GM12801 (cell line): ENCODE data around the gene DNAH1.

ENCODE experiments used
- TF ChIP-seq, protein P1 (sequence below): IDR thresholded peaks from one replicate; pipeline ENCODE4 v1.5.1; 2011; ENCODE audit warnings: control low read depth; ENCODE audit not compliant: insufficient read length; ENCODE audit errors: extremely low read depth

DNAH1 gene

DNA sequence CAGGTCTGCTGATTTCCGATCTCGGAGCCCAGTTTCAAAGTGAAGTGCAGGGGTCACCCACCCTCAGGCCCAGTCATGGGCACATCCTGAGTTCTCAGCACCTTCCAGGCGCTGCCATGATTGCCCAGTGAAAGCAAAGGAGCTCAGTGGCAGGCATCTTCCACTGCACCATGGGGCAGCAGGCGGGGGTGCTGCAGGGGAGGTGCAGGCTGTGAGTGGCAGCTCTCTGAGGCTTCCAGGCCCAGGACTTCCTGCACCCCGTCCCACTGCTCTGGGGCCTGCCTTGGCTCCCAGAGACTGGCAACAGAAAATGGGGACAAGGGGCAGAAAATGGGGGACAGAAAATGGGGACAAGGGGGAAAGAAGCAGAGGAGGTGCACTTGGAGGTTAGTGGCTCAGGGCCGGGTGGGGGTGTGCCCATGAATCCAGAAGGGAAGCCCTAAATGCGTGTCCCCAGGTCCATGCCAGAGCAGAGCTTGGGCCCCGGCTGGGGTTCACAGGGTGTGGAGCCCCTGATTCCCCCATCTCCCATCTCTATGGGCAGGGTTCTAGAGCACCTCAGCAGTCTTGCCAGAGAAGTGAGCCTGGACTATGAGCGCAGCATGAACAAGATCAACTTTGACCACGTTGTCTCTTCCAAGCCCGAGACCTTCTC lies 28.0 kb downstream of the DNAH1 start:
- TF ChIP-seq, protein P1, sequence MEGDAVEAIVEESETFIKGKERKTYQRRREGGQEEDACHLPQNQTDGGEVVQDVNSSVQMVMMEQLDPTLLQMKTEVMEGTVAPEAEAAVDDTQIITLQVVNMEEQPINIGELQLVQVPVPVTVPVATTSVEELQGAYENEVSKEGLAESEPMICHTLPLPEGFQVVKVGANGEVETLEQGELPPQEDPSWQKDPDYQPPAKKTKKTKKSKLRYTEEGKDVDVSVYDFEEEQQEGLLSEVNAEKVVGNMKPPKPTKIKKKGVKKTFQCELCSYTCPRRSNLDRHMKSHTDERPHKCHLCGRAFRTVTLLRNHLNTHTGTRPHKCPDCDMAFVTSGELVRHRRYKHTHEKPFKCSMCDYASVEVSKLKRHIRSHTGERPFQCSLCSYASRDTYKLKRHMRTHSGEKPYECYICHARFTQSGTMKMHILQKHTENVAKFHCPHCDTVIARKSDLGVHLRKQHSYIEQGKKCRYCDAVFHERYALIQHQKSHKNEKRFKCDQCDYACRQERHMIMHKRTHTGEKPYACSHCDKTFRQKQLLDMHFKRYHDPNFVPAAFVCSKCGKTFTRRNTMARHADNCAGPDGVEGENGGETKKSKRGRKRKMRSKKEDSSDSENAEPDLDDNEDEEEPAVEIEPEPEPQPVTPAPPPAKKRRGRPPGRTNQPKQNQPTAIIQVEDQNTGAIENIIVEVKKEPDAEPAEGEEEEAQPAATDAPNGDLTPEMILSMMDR, result no peak

DNA sequence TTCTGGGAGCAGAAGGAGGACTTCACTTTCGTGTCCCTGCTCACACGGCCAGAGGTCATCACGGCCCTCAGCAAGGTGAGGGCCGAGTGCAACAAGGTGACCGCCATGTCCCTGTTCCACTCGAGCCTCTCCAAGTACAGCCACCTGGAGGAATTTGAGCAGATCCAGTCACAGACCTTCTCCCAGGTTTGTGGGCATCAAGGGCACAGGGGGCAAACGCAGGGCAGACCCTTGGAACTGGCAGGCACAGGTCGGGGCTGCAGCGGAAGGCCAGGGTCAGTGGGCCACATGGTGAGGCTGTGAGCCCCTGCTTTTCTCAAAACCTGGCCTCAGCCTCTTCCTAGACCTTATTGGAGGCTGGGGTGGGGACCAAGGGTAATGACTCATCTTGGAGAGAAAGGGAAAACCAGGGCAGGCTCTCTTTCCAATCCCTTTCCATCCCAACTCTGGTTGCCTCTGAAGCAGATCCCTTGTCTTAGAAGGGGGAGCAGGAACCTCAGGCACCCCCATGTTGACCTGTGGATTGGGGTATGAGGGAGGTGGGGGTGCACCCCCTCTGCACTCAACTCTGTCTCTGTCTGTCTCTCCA lies 29.5 kb downstream of the DNAH1 start:
- TF ChIP-seq, protein P1, result no peak

DNA sequence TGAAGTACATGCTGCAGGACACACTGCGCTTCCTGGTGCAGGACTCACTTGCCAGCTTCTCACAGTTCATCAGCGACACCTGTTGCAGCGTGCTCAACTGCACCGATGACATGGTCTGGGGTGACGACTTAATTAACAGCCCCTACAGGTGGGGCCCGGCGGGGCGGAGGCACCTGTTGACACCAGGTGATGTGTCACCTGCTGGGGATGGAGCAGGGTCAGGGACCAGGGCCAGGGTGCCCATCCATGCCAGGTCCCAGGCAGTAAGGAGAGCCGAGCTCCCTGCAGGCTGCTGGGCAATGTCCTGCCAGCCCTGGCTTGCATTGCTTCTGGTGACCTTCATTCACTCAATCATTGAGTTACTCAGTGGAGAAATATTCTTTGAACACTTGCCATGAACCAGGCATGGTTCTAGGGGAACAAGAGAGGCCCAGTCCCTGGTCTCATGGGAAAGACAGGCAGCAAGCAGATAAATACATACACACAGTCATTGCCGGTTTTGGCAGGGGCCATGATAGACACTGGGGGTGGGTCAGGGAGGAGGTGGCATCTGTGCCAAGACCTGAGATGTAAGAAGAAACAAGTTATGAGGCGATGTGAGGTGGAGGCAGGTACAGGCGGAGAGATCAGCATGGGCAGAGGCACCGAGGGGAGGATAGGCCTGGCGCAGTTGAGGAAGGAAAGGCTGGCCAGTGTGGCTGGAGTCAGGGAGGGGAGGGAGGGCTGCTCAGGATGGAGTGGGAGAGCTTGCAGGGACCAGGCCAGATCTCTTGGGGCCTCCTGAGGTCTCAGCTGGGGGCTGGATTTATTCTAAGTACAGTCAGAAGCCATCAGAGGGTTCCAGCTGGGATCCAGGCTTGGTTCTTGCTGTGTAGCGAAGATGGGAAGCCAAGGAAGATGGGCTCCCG lies 30.8 kb downstream of the DNAH1 start:
- TF ChIP-seq, protein P1, result no peak

DNA sequence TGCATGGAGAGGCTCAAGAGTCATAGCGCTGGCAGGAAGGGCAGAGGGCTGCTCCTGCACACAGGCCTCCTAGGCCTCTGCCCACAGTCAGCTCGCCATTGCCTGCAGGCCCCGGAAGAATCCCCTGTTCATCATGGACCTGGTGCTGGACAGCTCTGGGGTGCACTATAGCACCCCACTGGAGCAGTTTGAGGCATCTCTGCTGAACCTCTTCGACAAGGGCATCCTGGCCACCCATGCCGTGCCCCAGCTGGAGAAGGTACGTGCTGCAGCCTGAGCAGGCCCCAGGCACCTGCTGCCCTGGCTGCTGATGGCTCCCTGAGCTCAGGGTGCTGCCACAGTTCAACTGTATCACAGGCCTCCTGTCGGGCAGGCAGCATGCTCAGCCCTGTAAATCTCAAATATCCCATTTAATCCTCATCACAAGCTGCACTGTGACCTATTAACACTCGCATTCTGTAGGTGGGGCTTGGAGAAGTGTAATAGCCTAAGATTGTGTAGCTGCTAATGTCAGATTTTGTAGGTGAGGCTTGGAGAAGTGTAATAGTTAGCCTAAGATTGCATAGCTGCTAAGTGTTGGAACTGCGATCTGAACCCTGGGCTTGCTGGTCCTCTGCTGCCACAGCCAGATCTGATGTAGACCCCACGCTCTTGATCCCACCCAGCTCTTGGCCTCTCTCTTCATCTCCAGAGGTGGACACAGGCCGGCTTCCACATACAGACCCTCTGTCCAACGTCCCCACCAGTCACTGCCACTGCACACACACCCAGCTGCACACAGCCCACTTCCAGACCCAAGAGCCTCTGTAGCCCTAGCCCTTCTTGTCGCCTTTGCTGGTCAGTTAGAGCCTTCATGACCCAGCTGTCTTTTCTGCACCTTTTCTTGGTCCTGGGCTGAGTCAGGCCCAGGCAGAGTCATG lies 31.9 kb downstream of the DNAH1 start:
- TF ChIP-seq, protein P1, result no peak

DNA sequence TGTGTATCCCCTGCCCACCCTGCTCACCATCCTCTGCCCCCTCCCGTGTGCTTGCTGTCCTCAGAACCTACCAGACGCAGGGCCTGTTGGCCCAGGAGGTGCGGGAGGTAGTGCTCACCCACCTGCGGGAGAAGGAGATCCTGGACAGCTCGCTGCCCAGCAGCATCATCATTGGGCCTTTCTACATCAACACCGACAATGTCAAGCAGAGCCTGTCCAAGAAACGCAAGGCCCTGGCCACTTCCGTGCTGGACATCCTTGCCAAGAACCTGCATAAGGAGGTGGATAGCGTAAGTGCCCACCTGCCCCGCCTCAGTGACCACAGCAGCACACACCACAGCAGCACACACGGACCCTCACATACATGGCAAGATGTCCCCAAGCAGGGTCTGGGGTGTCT lies 33.0 kb downstream of the DNAH1 start:
- TF ChIP-seq, protein P1, result no peak

DNA sequence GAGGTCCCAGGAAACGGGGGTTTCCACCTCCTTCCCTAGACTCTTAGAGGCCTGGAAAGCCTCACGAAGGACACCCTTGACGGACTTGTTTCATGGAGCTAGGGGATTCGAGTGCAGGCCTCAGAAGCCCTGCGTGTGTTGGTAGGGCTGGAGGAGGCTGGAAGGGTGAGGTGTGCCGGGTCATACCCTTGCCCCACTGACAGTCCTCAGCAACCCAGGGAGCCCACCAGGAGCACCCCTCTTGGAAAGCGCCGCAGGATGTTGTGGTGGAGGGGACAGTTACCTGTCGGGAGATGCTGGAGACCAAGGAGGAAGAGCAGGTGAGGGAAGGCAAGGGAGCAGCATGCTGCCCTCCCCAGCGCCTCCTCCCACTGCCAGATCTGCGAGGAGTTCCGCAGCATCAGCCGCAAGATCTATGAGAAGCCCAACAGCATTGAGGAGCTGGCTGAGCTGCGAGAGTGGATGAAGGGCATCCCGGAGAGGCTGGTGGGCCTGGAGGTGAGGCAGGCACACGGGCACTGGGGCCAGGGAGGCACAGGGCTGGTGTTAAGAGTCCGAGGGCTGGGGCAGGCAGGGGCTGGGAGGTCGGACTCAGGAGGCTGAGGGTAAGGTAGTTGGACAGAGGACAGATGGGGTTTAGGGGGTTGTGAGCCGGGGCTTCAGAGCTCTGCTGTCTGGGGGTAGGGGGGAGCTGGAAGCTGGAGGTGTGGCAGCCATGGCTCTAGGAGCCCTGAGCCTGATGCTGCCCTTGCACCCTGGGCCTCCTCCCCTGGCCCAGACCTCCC lies 33.7 kb downstream of the DNAH1 start:
- TF ChIP-seq, protein P1, result no peak
